GM18505 (cell line): ENCODE results near the gene TRABD2B.

Source experiments
- ATAC-seq: cut with Tn5 transposase; IDR thresholded peaks from one replicate; pipeline ENCODE4 v1.9.1; 2021; ENCODE audit not compliant: unreplicated experiment
- POLR2A ChIP-seq: IDR thresholded peaks from 4 replicates; pipeline ENCODE4 v1.6.1; 2011; ENCODE audit warnings: borderline replicate concordance; ENCODE audit not compliant: insufficient read depth, insufficient read length; ENCODE audit errors: extremely low read depth

The TRABD2B gene

GRCh38 chr1:47992720-47993415 lies 4.3 kb downstream of the TRABD2B start:
- ATAC-seq: no peak
- no peak for TF ChIP-seq POLR2A

- TF ChIP-seq POLR2A: no peak
- no peak for ATAC-seq
Observed at GRCh38 chr1:47991673-47992072, 5.5 kb downstream of the TRABD2B start.

- TF ChIP-seq POLR2A: no peak
- no peak for ATAC-seq
Observed at GRCh38 chr1:47991187-47991586, 6.0 kb downstream of the TRABD2B start.

GRCh38 chr1:47990286-47990685 lies 6.9 kb downstream of the TRABD2B start:
- no peak for TF ChIP-seq POLR2A
- ATAC-seq: no peak

- TF ChIP-seq POLR2A: no peak
- no peak for ATAC-seq
Observed at GRCh38 chr1:47987601-47988000, 9.6 kb downstream of the TRABD2B start.

GRCh38 chr1:47986761-47987200 lies 10.4 kb downstream of the TRABD2B start:
- TF ChIP-seq POLR2A: no peak
- no peak for ATAC-seq

DNA sequence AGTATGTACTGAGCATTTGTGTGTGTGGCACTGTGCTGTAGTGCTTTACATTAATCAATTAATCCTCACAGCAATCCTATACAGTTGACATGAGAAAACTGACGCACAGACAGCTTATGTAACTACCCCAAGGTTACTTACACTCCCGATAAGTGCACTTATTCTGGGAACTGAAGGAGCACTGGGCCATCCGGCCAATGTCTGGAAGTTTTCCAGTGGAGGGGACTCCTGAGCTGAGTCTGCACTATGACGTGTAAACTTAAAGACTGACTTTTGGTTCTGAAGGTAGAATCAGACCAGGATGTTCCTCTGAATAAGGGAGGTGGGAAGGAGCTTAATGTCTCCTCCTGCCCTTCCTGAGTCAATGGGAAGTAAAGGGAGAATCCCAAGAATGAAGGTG lies 12.2 kb downstream of the TRABD2B start:
- no peak for TF ChIP-seq POLR2A
- no peak for ATAC-seq

DNA sequence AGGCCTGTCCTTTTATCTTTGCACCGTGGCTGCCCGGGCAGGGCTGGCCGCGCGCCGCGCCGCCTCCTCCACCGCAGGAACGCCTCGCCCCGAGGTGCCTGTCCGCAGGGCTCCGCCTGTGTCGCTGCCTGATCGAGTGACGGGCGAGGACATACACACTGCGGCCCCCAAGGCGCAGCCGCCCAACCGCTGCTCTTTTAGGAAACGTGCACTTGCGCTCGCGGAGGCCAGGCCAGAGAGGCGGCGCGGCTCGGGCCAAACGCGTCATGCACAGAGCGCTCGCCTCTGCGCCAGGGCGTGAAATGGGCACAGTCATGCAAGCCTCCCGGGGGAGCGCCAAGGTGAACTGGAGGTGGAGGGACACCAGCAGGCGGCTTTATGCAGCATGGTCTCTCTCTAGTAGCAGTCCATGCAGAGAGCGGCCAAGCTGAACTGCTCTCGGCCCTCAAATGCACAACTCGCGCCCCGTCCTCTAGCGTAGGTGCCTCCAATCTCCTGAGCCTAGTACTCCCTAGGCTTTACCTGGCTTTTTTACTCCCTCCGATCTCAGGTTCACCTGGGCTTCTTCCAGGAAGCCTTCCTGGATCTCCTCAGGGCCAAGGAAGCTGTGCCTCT lies 12.9 kb downstream of the TRABD2B start:
- ATAC-seq: no peak
- no peak for TF ChIP-seq POLR2A

DNA sequence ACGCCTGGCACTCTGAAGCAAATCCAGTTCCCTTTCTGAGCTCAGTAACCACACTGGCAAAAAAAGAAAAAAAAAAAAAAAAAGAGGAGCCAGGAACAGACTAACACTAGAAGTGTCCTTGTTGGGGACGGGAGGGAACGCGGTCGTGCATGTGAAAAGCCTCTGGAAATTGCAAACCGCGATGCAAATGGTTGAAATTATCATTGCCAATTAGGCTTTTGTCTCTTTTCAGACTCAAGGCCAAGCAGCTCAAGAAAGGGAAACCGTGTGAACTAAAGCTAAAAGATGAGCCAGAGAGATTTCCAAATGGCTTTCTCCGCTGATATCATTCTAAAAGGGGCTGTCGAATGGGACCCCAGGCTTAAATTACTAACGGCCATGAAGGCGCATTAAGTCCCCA lies 13.5 kb downstream of the TRABD2B start:
- no peak for TF ChIP-seq POLR2A
- ATAC-seq: no peak

- TF ChIP-seq POLR2A: no peak
- ATAC-seq: no peak
Observed at GRCh38 chr1:47981667-47982350, 15.4 kb downstream of the TRABD2B start.

DNA sequence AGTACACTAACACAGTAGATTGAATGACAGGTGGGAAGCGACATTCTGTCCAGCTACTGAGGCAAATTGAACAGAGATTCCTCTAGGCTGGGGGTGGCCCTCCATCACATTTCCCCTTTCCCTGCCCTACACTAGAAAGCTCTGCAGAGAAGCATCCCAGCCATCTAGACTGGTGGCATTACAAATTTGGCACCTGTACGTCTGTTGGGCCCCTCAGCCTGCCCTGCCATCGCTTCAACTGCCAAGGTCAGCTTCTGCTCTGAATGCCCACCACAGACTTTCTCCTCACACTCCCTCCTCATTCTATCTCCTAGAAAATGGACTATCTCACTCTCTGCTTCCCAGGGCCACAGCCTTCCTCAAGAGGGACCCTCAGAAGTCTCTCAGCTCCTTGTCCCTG lies 16.7 kb downstream of the TRABD2B start:
- no peak for TF ChIP-seq POLR2A

GRCh38 chr1:47979724-47980123 lies 17.5 kb downstream of the TRABD2B start:
- TF ChIP-seq POLR2A: no peak
- no peak for ATAC-seq

More for the DNA sequence above, 16.7 kb downstream of the TRABD2B start:
- ATAC-seq: no peak

GRCh38 chr1:47978486-47978885 lies 18.7 kb downstream of the TRABD2B start:
- no peak for ATAC-seq
- no peak for TF ChIP-seq POLR2A

DNA sequence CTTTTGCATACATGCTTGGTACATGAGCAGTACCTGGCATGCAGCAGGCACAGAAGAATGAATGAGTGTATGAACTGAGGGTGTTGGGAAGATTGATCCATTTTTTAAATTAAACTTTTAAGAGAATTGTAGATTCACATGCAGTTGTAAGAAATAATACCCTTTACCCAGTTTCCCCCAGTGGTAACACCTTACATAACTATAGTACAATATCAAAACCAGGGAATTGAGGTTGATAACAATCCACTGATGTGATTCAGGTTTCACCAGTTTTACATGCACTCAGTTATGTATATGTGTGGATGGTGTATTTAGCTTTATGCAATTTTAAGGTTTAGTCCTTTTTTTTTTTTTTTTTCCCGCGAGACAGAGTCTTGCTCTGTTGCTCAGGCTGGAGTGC lies 20.5 kb downstream of the TRABD2B start:
- no peak for ATAC-seq
- no peak for TF ChIP-seq POLR2A
